Liver (tissue), 2 donors: ENCODE data around the gene CDH23.

Experiments used
- TF ChIP-seq, protein P1 (sequence below): fragments of 150-350 bp; IDR thresholded peaks from 2 replicates; pipeline ENCODE4 v1.5.1; 2017; ENCODE audit warnings: improper control_type of control experiment, low read depth, low read length; ENCODE audit not compliant: missing input control
- TF ChIP-seq, protein P2 (sequence below): IDR thresholded peaks from 2 replicates; pipeline ENCODE4 v1.6.1; 2016; ENCODE audit warnings: antibody characterized with exemption, mild to moderate bottlenecking
- donor health status: healthy.

DNA sequence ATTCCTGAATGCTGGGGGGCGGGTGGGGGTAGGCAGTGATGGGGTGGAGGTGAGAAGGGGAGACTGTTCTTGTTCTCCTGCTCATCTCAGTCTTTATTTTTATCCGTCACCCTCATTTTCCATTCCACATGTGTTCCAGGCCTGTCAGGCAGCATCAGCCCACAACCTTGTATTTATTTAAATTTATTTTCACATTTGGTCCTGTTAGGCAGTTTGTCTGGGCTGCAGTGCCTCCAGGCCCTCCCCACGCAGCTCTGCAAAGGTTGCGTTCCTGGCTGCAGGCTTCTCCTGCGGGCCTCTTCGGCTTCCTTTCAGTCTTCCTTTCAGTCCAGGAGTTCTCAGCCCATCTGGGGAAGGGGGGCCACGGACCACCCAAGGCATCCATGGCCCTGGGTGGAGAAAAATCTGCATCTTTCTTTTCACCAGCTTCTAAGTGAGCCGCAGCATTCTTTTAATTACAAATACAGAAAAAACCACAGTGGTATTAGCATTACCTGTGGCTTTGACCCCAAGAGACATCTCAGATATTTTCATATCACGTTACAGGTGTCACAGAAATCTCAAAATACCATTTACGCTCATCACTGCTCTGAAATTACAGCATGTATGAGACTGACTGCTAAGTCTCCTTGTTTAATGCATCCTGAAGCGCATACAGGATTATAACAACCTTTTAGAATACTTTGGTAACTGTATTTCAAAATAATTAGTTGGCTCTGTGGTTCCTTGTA, 228.9 kb downstream of the CDH23 start:
- TF ChIP-seq, protein P1, sequence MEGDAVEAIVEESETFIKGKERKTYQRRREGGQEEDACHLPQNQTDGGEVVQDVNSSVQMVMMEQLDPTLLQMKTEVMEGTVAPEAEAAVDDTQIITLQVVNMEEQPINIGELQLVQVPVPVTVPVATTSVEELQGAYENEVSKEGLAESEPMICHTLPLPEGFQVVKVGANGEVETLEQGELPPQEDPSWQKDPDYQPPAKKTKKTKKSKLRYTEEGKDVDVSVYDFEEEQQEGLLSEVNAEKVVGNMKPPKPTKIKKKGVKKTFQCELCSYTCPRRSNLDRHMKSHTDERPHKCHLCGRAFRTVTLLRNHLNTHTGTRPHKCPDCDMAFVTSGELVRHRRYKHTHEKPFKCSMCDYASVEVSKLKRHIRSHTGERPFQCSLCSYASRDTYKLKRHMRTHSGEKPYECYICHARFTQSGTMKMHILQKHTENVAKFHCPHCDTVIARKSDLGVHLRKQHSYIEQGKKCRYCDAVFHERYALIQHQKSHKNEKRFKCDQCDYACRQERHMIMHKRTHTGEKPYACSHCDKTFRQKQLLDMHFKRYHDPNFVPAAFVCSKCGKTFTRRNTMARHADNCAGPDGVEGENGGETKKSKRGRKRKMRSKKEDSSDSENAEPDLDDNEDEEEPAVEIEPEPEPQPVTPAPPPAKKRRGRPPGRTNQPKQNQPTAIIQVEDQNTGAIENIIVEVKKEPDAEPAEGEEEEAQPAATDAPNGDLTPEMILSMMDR = no peak
- TF ChIP-seq, protein P2, sequence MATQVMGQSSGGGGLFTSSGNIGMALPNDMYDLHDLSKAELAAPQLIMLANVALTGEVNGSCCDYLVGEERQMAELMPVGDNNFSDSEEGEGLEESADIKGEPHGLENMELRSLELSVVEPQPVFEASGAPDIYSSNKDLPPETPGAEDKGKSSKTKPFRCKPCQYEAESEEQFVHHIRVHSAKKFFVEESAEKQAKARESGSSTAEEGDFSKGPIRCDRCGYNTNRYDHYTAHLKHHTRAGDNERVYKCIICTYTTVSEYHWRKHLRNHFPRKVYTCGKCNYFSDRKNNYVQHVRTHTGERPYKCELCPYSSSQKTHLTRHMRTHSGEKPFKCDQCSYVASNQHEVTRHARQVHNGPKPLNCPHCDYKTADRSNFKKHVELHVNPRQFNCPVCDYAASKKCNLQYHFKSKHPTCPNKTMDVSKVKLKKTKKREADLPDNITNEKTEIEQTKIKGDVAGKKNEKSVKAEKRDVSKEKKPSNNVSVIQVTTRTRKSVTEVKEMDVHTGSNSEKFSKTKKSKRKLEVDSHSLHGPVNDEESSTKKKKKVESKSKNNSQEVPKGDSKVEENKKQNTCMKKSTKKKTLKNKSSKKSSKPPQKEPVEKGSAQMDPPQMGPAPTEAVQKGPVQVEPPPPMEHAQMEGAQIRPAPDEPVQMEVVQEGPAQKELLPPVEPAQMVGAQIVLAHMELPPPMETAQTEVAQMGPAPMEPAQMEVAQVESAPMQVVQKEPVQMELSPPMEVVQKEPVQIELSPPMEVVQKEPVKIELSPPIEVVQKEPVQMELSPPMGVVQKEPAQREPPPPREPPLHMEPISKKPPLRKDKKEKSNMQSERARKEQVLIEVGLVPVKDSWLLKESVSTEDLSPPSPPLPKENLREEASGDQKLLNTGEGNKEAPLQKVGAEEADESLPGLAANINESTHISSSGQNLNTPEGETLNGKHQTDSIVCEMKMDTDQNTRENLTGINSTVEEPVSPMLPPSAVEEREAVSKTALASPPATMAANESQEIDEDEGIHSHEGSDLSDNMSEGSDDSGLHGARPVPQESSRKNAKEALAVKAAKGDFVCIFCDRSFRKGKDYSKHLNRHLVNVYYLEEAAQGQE = no peak
